Fibroblast of lung (primary cell): ENCODE measurements around the gene HCN1.

ENCODE experiments used
- CTCF ChIP-seq, 2 donors: IDR thresholded peaks in 1 of 2; conservative IDR thresholded peaks in 1 of 2; 1 replicate in 1 of 2; 2 replicates in 1 of 2; pipeline ENCODE4 v1.5.1; 2011 to 2012; ENCODE audit warnings: low read length in 2 of 2, control low read depth in 1 of 2, inconsistent platforms in 1 of 2, low read depth in 1 of 2, mild to moderate bottlenecking in 1 of 2
- EZH2 ChIP-seq: IDR thresholded peaks from 2 replicates; pipeline ENCODE4 v1.5.1; 2012; ENCODE audit warnings: low read length, control low read depth, mild to moderate bottlenecking; ENCODE audit errors: missing control alignments

- no peak for TF ChIP-seq CTCF (conservative IDR thresholded peaks at IDR 0.05 in 1 of 2, IDR thresholded peaks at IDR 0.05 in 1 of 2; ENCODE audit: low read depth in 1 of 2, low read length in 2 of 2)
- no peak for TF ChIP-seq EZH2
Observed at GRCh38 chr5:45508135-45508534, 188.0 kb downstream of the HCN1 start.
